ENCODE results near the gene ZFHX2.

- TF ChIP-seq CTCF (IDR thresholded peaks at IDR 0.05), result no peak
- no peak for TF ChIP-seq RCOR1 (IDR thresholded peaks at IDR 0.05; ENCODE audit: low read length)
Measured at GRCh38 chr14:23559926-23560520, 8.5 kb upstream of the ZFHX2 start.

Data from SK-N-SH (cell line).